Measurements from ENCODE around the gene FGD4. TPM values are rescaled to one million over a fixed set of nuclear protein-coding genes. Genes with fewer than 3 reads are reported as not detected.

FGD4 gene
- total and polyA plus RNA-seq, 2 of the 4 experiments (the other 2 are of a cell fraction): 2.1 to 8.8 TPM

GRCh38 chr12:32577328-32577727 lies 178.0 kb downstream of the FGD4 start:
- Histone ChIP-seq H4K91ac (ENCODE audit: insufficient read depth, low read depth, low read length) (no peak overlapping the region), H2AK5ac (ENCODE audit: low read depth, low read length) (no peak overlapping the region), H3K56ac (ENCODE audit: extremely low read depth, insufficient read depth, low read length) (no peak overlapping the region), H3K18ac (ENCODE audit: low read depth, low read length) (no peak overlapping the region), H2BK5ac (ENCODE audit: low read depth, low read length, poor library complexity, severe bottlenecking) (no peak overlapping the region), H3K27me3 (ENCODE audit: control insufficient read depth, insufficient read depth, low read length) (no peaks in the 10 kb centered on the region), H4K20me1 (ENCODE audit: insufficient read depth, low read length) (no peaks in the 10 kb centered on the region; the same call in 1 of the 2 replicates), H4K8ac (ENCODE audit: low read depth in 2 of 2, low read length in 2 of 2) (no peak overlapping the region), H3K9me1 (ENCODE audit: insufficient read depth, low read length) (peaks cover 9% of the 10 kb centered on the region), H2AK9ac (replicated peaks; ENCODE audit: low read depth, low read length, poor library complexity) (no peak overlapping the region), H3K79me1 (ENCODE audit: low read depth in 1 of 2, low read length in 2 of 2) (peaks cover 4 to 30% of the 10 kb centered on the region in 2 experiments; a peak in 3 of 4 replicates), H2BK120ac (ENCODE audit: low read depth, low read length) (no peak overlapping the region), H3K4me2 (ENCODE audit: low read depth, low read length) (no peak overlapping the region), H2AFZ (replicated peaks; ENCODE audit: low read length, poor library complexity) (no peak overlapping the region), H3K4me3 (ENCODE audit: insufficient read depth, low read depth, low read length) (no peak overlapping the region), H4K5ac (ENCODE audit: low read depth, low read length) (no peak overlapping the region), H3K4ac (ENCODE audit: low read depth, low read length) (no peak overlapping the region), H2BK15ac (ENCODE audit: low read depth, low read length) (no peak overlapping the region), H3K9ac (ENCODE audit: low read depth, low read length) (no peak overlapping the region), H3K4me1 (ENCODE audit: control insufficient read depth, insufficient read depth, low read length) (peaks cover 4% of the 10 kb centered on the region), H3K14ac (replicated peaks; ENCODE audit: low read depth, low read length) (no peak overlapping the region), H3K9me3 (ENCODE audit: control insufficient read depth, insufficient read depth, low read length) (no peaks in the 10 kb centered on the region), H3K27ac (ENCODE audit: insufficient read depth, low read length) (no peak overlapping the region), H3K23ac (ENCODE audit: low read depth, low read length) (no peak overlapping the region), H3K36me3 (ENCODE audit: control insufficient read depth, insufficient read depth, low read length) (peaks cover 11% of the 10 kb centered on the region; the same call in 1 of the 2 replicates), H2BK20ac (ENCODE audit: low read depth, low read length) (no peak overlapping the region)
- ATAC-seq (ENCODE audit: low read depth): no peak
- TF ChIP-seq NFE2L2 (IDR thresholded peaks at IDR 0.05; ENCODE audit: low read depth, low read length): no peak
- TF ChIP-seq CTCF (conservative IDR thresholded peaks at IDR 0.05; ENCODE audit: low read depth, low read length): no peak
- TF ChIP-seq POLR2A (IDR thresholded peaks at IDR 0.05; ENCODE audit: low read depth, low read length): no peak
- no peak for TF ChIP-seq FOS (IDR thresholded peaks at IDR 0.05; ENCODE audit: low read depth, low read length)
- TF ChIP-seq SMC3 (IDR thresholded peaks at IDR 0.05; ENCODE audit: low read depth, low read length): no peak
- no peak for TF ChIP-seq ELK1 (IDR thresholded peaks at IDR 0.05; ENCODE audit: borderline replicate concordance, low read depth, low read length)
- TF ChIP-seq USF2 (IDR thresholded peaks at IDR 0.05; ENCODE audit: low read depth, low read length): no peak
- TF ChIP-seq MXI1 (IDR thresholded peaks at IDR 0.05; ENCODE audit: borderline replicate concordance, low read depth, low read length): no peak
- no peak for TF ChIP-seq CHD1 (IDR thresholded peaks at IDR 0.05; ENCODE audit: low read depth, low read length)
- no peak for TF ChIP-seq MAFK (IDR thresholded peaks at IDR 0.05; ENCODE audit: low read depth, low read length)
- no peak for TF ChIP-seq CEBPB (IDR thresholded peaks at IDR 0.05; ENCODE audit: low read depth, low read length)
- TF ChIP-seq MAZ (IDR thresholded peaks at IDR 0.05; ENCODE audit: borderline replicate concordance, low read depth, low read length): no peak
- no peak for TF ChIP-seq RFX5 (IDR thresholded peaks at IDR 0.05; ENCODE audit: low read depth, low read length)
- no peak for TF ChIP-seq RCOR1 (IDR thresholded peaks at IDR 0.05; ENCODE audit: insufficient replicate concordance, low read length)
- TF ChIP-seq RAD21 (IDR thresholded peaks at IDR 0.05; ENCODE audit: low read length): no peak
- TF ChIP-seq BHLHE40 (IDR thresholded peaks at IDR 0.05; ENCODE audit: low read depth, low read length): no peak
- dilution Hi-C loops (cut with HindIII; ENCODE audit: low sequenced_read_pairs, unreplicated experiment) (no loop called here), in situ Hi-C loops (cut with MboI; ENCODE audit: low sequenced_read_pairs) (no loop called here), intact Hi-C loops (cut with micrococcal nuclease) (no loop called here)
- no CpG with 5 or more reads among the region's 2 CpGs for WGBS, 2 experiments (ENCODE audit: extremely low coverage in 2 of 2, insufficient read length in 1 of 2)
- no peak for DNase-seq
- CTCF ChIA-PET: no interaction called here
- POLR2A ChIA-PET (ENCODE audit: unreplicated experiment): no interaction called here
- no TSS peak for BruUV-seq (replicated peaks)

All from IMR-90 (cell line).